ENCODE data around the gene GPSM3. TPM values are rescaled to one million over a fixed set of nuclear protein-coding genes. Genes with fewer than 3 reads are reported as not detected.

Gene GPSM3
- total RNA-seq, 1 donor from 2014 or later: 4.5 TPM

DNA sequence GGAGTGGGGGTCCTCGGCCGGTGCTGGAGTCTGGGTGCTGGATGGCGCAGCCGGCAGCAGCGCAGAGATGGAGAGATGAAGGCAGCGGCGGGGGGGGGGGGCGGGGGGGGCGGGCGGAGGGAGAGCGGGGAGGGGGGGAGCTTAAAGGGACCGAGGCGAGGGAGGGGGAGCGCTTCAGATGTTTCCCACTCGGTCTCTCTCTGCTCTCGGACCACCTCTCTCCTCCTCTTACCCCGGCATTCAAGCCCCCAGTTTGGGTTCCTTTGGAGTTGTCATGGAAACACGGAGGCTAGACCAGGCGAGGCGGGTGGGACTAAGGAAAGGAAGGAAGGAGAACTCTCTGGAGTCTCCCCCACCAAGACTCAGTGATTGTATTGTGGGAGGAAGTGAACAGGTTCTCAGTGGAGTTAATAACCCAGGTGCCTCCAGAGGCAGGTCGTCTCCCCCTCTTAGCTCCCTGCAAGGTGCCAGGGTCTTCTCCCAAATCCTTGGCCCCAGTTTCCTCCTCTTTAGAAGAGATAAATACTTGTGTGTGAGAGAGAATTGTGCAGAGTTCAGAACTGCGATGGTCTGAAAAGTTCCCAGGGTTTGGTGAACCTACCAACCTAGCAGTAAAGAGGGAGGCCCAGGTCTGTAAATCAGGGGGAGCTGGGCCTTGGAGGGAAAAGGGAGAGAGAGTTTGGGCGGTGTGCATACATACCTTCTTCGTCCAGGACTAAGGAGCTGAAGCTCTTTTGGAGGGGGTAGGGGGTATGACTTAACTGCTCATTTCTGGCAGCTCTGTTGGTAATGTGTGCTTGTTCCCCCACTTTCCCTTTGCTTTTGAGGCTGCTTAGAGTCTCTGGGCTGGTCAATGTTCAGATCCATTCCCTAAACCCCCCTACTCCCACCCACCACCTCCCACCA, 40.3 kb downstream of the GPSM3 start, which contains the start of gene PRRT1:
Gene PRRT1 (minus strand): TSS at position 77 of the 906 bp plus-strand sequence. CDS start 112 bp downstream, outside the sequence.
- no peak within 1 kb of the TSS for H2AFZ ChIP-seq (replicated peaks)
- peaks cover 5% of the 10 kb centered on the region for H4K20me1 ChIP-seq (ENCODE audit: low read depth)
- no peaks in the 10 kb centered on the region for H3K36me3 ChIP-seq
- TF ChIP-seq, protein P1, sequence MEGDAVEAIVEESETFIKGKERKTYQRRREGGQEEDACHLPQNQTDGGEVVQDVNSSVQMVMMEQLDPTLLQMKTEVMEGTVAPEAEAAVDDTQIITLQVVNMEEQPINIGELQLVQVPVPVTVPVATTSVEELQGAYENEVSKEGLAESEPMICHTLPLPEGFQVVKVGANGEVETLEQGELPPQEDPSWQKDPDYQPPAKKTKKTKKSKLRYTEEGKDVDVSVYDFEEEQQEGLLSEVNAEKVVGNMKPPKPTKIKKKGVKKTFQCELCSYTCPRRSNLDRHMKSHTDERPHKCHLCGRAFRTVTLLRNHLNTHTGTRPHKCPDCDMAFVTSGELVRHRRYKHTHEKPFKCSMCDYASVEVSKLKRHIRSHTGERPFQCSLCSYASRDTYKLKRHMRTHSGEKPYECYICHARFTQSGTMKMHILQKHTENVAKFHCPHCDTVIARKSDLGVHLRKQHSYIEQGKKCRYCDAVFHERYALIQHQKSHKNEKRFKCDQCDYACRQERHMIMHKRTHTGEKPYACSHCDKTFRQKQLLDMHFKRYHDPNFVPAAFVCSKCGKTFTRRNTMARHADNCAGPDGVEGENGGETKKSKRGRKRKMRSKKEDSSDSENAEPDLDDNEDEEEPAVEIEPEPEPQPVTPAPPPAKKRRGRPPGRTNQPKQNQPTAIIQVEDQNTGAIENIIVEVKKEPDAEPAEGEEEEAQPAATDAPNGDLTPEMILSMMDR (IDR thresholded peaks at IDR 0.05): no peak
- TF ChIP-seq EZH2phosphoT487 (IDR thresholded peaks at IDR 0.05): no peak
- TF ChIP-seq EZH2 (IDR thresholded peaks at IDR 0.05): no peak
- H3K79me2 ChIP-seq (ENCODE audit: low read depth): peaks cover 9% of the 10 kb centered on the region
- H3K27me3 ChIP-seq: peaks cover 61% of the 10 kb centered on the region
- no peaks in the 10 kb centered on the region for H3K9me3 ChIP-seq (ENCODE audit: low read depth)
- H3K9ac ChIP-seq: no peak within 1 kb of the TSS
- no peak within 1 kb of the TSS for H3K27ac ChIP-seq
- peak; percentile 58 for DNase-seq (ENCODE audit: low spot score)
- Mint-ChIP-seq H3K27me3 (ENCODE audit: insufficient read depth, low read depth) (peaks cover 14% of the 10 kb centered on the region), H3K4me1 (peaks cover 43% of the 10 kb centered on the region), H3K27ac (peak within 1 kb of the TSS; percentile 98), H3K4me3 (peak within 1 kb of the TSS; percentile 100), H3K9me3 (no peaks in the 10 kb centered on the region), H3K36me3 (peaks cover 22% of the 10 kb centered on the region)
- peaks cover 18% of the 10 kb centered on the region for H3F3A ChIP-seq (ENCODE audit: low read depth)
- peak within 1 kb of the TSS; percentile 65 for H3K4me3 ChIP-seq
- peaks cover 18% of the 10 kb centered on the region for H3K4me1 ChIP-seq
- H3K4me2 ChIP-seq: peak within 1 kb of the TSS; percentile 86

DNA sequence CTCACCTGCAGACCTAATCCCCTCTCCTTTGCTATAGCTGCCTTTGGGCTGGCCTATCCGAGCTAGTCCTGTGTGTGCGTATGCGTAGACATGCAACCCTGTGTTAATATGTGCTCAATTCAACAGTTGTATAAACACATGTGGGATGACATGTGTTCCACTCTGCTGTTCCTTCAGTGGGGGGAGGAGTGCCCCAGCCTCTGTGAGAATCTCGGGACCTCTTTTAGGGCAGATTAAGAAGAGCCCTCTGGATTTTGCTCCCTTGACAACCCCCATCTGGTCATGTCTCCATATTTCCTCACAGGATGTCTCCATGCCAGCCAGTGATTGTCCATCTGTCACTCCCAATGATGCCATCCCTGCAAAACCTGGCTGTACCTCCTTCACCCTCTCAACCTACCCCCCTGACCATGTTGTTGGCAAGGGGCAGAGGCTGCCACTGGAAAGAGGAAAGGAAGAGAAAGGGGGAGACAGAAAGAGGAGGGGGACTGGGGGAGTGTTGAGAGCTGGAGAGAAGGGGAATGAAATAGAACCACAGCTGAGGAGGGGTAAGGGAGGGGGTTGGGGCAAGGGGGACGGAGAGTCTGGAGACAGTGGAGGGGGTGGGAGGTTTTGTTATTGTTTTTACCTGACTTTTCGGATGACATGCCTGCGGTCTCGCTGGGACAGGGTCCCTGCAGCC, 41.1 kb downstream of the GPSM3 start:
- Histone ChIP-seq H3K36me3 (no peaks in the 10 kb centered on the region), H3K27ac (no peak overlapping the region), H3K27me3 (peaks cover 61% of the 10 kb centered on the region), H3K4me3 (peak overlapping the region; percentile 65), H2AFZ (replicated peaks) (no peak overlapping the region), H4K20me1 (ENCODE audit: low read depth) (peaks cover 5% of the 10 kb centered on the region), H3K4me1 (peaks cover 18% of the 10 kb centered on the region), H3K4me2 (peak overlapping the region; percentile 86), H3K9ac (no peak overlapping the region), H3K79me2 (ENCODE audit: low read depth) (peaks cover 9% of the 10 kb centered on the region), H3F3A (ENCODE audit: low read depth) (peaks cover 18% of the 10 kb centered on the region), H3K9me3 (ENCODE audit: low read depth) (no peaks in the 10 kb centered on the region)
- DNase-seq (ENCODE audit: low spot score): no peak
- Mint-ChIP-seq H3K9me3 (no peaks in the 10 kb centered on the region), H3K27me3 (ENCODE audit: insufficient read depth, low read depth) (peaks cover 14% of the 10 kb centered on the region), H3K4me3 (peak overlapping the region; percentile 83), H3K36me3 (peaks cover 22% of the 10 kb centered on the region), H3K4me1 (peaks cover 49% of the 10 kb centered on the region), H3K27ac (peak overlapping the region; percentile 1)
- TF ChIP-seq EZH2 (IDR thresholded peaks at IDR 0.05): no peak
- TF ChIP-seq, protein P1 (IDR thresholded peaks at IDR 0.05): no peak
- TF ChIP-seq EZH2phosphoT487 (IDR thresholded peaks at IDR 0.05): no peak

DNA sequence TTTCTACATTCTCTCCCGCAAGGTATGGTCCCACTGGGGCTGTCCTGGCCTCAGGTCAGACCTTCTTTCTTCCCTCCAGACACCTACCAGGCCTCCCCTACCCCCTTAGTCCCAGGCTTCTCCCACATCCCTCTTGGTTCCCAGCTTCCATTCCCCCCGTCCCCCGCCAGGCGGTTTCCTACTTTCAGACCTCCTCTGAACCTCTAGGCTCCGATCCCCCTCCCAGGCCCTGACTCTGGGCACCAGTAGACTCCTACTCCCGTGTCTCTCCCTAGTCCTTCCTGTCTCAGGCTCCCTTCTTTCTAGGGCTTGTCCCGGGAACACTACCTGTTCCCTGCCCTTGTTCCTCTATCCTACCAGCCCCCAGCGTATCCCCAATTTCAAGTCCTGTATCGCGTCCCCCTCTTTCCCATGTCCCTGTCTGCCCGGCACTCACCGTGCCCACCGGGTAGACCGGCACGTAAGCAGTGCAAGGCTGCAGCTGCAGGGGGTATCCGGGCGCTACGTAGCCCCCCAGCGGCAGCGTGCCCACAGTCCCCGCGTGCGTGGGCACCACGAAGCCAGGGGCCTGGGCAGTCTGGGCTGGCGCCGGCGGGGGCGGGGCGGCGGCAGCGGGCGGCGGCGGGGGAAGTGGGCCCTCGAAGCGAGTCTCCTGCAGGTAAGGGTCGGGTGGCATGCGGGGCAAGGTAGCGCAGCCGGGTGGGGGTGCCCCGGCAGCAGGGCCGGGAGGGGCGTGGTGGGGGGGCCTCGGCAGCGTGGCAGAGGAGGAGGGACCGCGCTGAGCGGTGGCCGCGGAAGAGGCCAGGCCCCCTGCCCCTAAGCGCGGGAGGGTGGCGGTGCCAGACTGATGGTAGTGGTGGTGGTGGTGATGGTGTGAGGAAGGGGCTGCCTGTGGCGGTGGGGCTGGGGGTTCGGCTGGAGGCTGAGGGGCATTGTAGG, 42.2 kb downstream of the GPSM3 start:
- Histone ChIP-seq H3K4me3 (peak overlapping the region; percentile 36), H3K9me3 (ENCODE audit: low read depth) (no peaks in the 10 kb centered on the region), H3K9ac (no peak overlapping the region), H3K4me1 (peaks cover 18% of the 10 kb centered on the region), H3K4me2 (peak overlapping the region; percentile 76), H2AFZ (replicated peaks) (peak overlapping the region; percentile 55), H3K36me3 (no peaks in the 10 kb centered on the region), H3F3A (ENCODE audit: low read depth) (peaks cover 18% of the 10 kb centered on the region), H3K79me2 (ENCODE audit: low read depth) (peaks cover 7% of the 10 kb centered on the region), H3K27ac (no peak overlapping the region), H3K27me3 (peaks cover 61% of the 10 kb centered on the region), H4K20me1 (ENCODE audit: low read depth) (peaks cover 5% of the 10 kb centered on the region)
- Mint-ChIP-seq H3K4me1 (peaks cover 52% of the 10 kb centered on the region), H3K27ac (peak overlapping the region; percentile 89), H3K9me3 (no peaks in the 10 kb centered on the region), H3K4me3 (peak overlapping the region; percentile 83), H3K27me3 (ENCODE audit: insufficient read depth, low read depth) (peaks cover 10% of the 10 kb centered on the region), H3K36me3 (peaks cover 19% of the 10 kb centered on the region)
- peak; percentile 70 for TF ChIP-seq EZH2phosphoT487 (IDR thresholded peaks at IDR 0.05)
- TF ChIP-seq, protein P1 (IDR thresholded peaks at IDR 0.05): no peak
- peak; percentile 80 for TF ChIP-seq EZH2 (IDR thresholded peaks at IDR 0.05)
- DNase-seq (ENCODE audit: low spot score): peak; percentile 47

Measured in neural progenitor cell (in vitro differentiated cells).